Measurements from ENCODE around the gene ARNT2. TPM values are rescaled to one million over a fixed set of nuclear protein-coding genes. Genes with fewer than 3 reads are reported as not detected.

ARNT2 gene
- total RNA-seq, 5 donors from 2014 or later (not counting 1 experiment from before 2014, with no cell fraction given), result 0.18 TPM; not detected in 4

- Mint-ChIP-seq H3K9me3 (no peaks in the 10 kb centered on the region), H3K4me3 (no peak overlapping the region), H3K4me1 (peaks cover 0 to 7% (median 4%) of the 10 kb centered on the region in 3 donors), H3K27ac (no peak overlapping the region), H3K36me3 (no peaks in the 10 kb centered on the region), H3K27me3 (peaks cover 9 to 11% of the 10 kb centered on the region in 2 donors)
- 70% methylated on average over 2 of the region's 3 CpGs for WGBS (ENCODE audit: insufficient coverage)
- ATAC-seq (replicated peaks in 1 of 4) (no peak), DNase-seq (no peak)
- Histone ChIP-seq H3K36me3 (ENCODE audit: control insufficient read depth in 2 of 2, extremely low read depth in 1 of 2, insufficient read depth in 1 of 2, low read length in 1 of 2) (no peaks in the 10 kb centered on the region), H3K4me3 (ENCODE audit: control insufficient read depth in 1 of 2, extremely low read depth in 1 of 2, low read length in 1 of 2) (no peak overlapping the region), H3K27me3 (replicated peaks in 1 of 2; ENCODE audit: control insufficient read depth in 2 of 2, extremely low read depth in 1 of 2, insufficient read depth in 2 of 2, low read length in 1 of 2) (peaks cover 0 to 20% of the 10 kb centered on the region in 2 experiments), H3K9me3 (no peaks in the 10 kb centered on the region), H3K27ac (ENCODE audit: low read length) (no peak overlapping the region), H3K4me1 (ENCODE audit: control insufficient read depth in 1 of 2, extremely low read depth in 1 of 2, insufficient read depth in 2 of 2, low read length in 2 of 2) (no peaks in the 10 kb centered on the region)
- ChIA-PET CTCF (no interaction called here), POLR2A (no interaction called here)
These were observed 55.6 kb downstream of the ARNT2 start for GRCh38 chr15:80459818-80460217.

GRCh38 chr15:80461356-80462095 is 57.3 kb downstream of the ARNT2 start:
- Histone ChIP-seq H3K4me1 (ENCODE audit: control insufficient read depth in 1 of 2, extremely low read depth in 1 of 2, insufficient read depth in 2 of 2, low read length in 2 of 2) (no peaks in the 10 kb centered on the region), H3K9me3 (no peaks in the 10 kb centered on the region), H3K27me3 (replicated peaks in 1 of 2; ENCODE audit: control insufficient read depth in 2 of 2, extremely low read depth in 1 of 2, insufficient read depth in 2 of 2, low read length in 1 of 2) (peaks cover 0 to 16% of the 10 kb centered on the region in 2 experiments), H3K36me3 (ENCODE audit: control insufficient read depth in 2 of 2, extremely low read depth in 1 of 2, insufficient read depth in 1 of 2, low read length in 1 of 2) (no peaks in the 10 kb centered on the region), H3K4me3 (ENCODE audit: control insufficient read depth in 1 of 2, extremely low read depth in 1 of 2, low read length in 1 of 2) (no peak overlapping the region), H3K27ac (ENCODE audit: low read length) (no peak overlapping the region)
- ChIA-PET POLR2A (no interaction called here), CTCF (no interaction called here)
- Mint-ChIP-seq H3K9me3 (no peaks in the 10 kb centered on the region), H3K36me3 (no peaks in the 10 kb centered on the region), H3K4me1 (no peaks in the 10 kb centered on the region), H3K27me3 (peaks cover 0 to 2% of the 10 kb centered on the region in 2 donors), H3K27ac (no peak overlapping the region), H3K4me3 (no peak overlapping the region)
- no peak for DNase-seq
- no peak for ATAC-seq (replicated peaks in 1 of 4)
- 83% methylated on average over 14 of the region's 14 CpGs for WGBS (ENCODE audit: insufficient coverage)

DNA sequence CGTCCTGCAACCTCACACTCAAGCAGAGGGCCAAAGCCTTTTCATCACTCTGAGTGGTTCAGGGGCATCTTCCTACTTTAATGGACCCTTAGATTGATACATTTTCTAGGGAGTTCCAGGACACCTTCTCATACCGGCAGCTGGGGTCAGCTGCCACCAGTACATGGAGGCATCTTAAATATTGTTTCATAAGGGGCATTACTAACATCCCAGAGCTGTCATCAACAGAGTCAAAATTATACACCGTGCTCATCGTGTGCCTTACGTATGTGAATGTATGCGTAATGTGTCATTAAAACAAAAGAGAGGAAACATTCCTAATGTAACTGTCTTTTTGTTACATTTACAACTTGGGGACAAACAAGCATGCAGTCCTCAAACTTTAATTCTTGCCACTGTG is 57.9 kb downstream of the ARNT2 start:
- no peaks in the 10 kb centered on the region for H3K4me1 ChIP-seq (ENCODE audit: control insufficient read depth in 1 of 2, extremely low read depth in 1 of 2, insufficient read depth in 2 of 2, low read length in 2 of 2)
- no peak overlapping the region for H3K4me3 ChIP-seq (ENCODE audit: control insufficient read depth in 1 of 2, extremely low read depth in 1 of 2, low read length in 1 of 2)
- H3K27ac ChIP-seq (ENCODE audit: low read length), result no peak overlapping the region
- POLR2A ChIA-PET, result no interaction called here
- H3K36me3 Mint-ChIP-seq, result no peaks in the 10 kb centered on the region
- no peaks in the 10 kb centered on the region for H3K36me3 ChIP-seq (ENCODE audit: control insufficient read depth in 2 of 2, extremely low read depth in 1 of 2, insufficient read depth in 1 of 2, low read length in 1 of 2)
- CTCF ChIA-PET, result no interaction called here
- H3K4me1 Mint-ChIP-seq, result no peaks in the 10 kb centered on the region
- H3K9me3 ChIP-seq, result no peaks in the 10 kb centered on the region
- peaks cover 4 to 5% of the 10 kb centered on the region in 2 donors for H3K27me3 Mint-ChIP-seq
- H3K9me3 Mint-ChIP-seq, result no peaks in the 10 kb centered on the region
- no peak overlapping the region for H3K4me3 Mint-ChIP-seq
- H3K27me3 ChIP-seq (replicated peaks in 1 of 2; ENCODE audit: control insufficient read depth in 2 of 2, extremely low read depth in 1 of 2, insufficient read depth in 2 of 2, low read length in 1 of 2), result peaks cover 0 to 15% of the 10 kb centered on the region in 2 experiments
- 40% methylated on average over 1 of the region's 6 CpGs for WGBS (ENCODE audit: insufficient coverage)
- ATAC-seq (replicated peaks in 1 of 4) (no peak), DNase-seq (no peak)
- no peak overlapping the region for H3K27ac Mint-ChIP-seq

GRCh38 chr15:80462836-80463512 is 58.8 kb downstream of the ARNT2 start:
- no peaks in the 10 kb centered on the region for H3K4me1 ChIP-seq (ENCODE audit: control insufficient read depth in 1 of 2, extremely low read depth in 1 of 2, insufficient read depth in 2 of 2, low read length in 2 of 2)
- H3K4me3 ChIP-seq (ENCODE audit: control insufficient read depth in 1 of 2, extremely low read depth in 1 of 2, low read length in 1 of 2), result no peak overlapping the region
- Mint-ChIP-seq H3K4me3 (no peak overlapping the region), H3K4me1 (no peaks in the 10 kb centered on the region), H3K27me3 (peaks cover 7 to 9% of the 10 kb centered on the region in 2 donors), H3K9me3 (no peaks in the 10 kb centered on the region), H3K36me3 (no peaks in the 10 kb centered on the region), H3K27ac (no peak overlapping the region)
- no peaks in the 10 kb centered on the region for H3K36me3 ChIP-seq (ENCODE audit: control insufficient read depth in 2 of 2, extremely low read depth in 1 of 2, insufficient read depth in 1 of 2, low read length in 1 of 2)
- ATAC-seq (replicated peaks in 1 of 4), result no peak
- no peak overlapping the region for H3K27ac ChIP-seq (ENCODE audit: low read length)
- DNase-seq, result no peak
- no peaks in the 10 kb centered on the region for H3K9me3 ChIP-seq
- POLR2A ChIA-PET, result no interaction called here
- 70% methylated on average over 5 of the region's 8 CpGs for WGBS (ENCODE audit: insufficient coverage)
- peaks cover 0 to 19% of the 10 kb centered on the region in 2 experiments for H3K27me3 ChIP-seq (replicated peaks in 1 of 2; ENCODE audit: control insufficient read depth in 2 of 2, extremely low read depth in 1 of 2, insufficient read depth in 2 of 2, low read length in 1 of 2)
- CTCF ChIA-PET, result interaction anchor here in 1 of 2 donors (0.7 kb wide), 1 partner anchor 869 kb away, joined by 8 read pairs; no protein-coding TSS in a partner anchor

DNA sequence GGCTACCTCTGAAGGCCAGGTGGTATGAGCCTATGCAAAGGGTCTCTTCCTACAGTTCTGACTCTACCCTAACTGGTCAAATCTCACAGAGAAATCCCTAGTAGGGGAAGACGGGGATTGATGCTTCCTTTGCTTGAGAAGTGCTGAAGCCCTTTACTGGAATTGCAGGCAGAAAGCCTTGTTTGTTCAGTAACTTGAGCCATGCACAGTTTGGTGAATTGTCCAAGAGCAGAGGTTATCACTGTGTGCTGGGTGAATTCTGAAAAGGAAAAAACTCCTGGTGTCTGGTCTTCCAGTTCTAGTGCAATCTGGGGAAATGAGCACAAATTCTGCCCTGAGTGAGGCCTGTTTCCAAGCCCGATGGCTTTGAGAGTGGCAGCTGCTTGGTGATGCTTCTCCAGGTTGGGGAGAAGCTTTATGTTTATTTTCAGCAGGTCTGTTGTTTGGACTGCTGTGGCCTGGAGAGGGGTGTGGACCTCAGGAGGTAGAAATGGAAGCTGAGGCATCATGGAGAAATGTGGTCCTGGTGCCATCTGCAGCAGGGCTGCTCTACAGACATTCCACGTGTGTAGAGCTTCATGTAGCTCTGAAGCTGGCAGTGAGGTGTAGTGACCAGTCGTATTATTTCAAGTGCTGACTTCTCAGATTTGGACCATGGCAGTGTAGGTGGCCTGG is 60.9 kb downstream of the ARNT2 start:
- ChIA-PET POLR2A (no interaction called here), CTCF (no interaction called here)
- H3K27me3 Mint-ChIP-seq, result peaks cover 13% of the 10 kb centered on the region in 2 donors
- no peaks in the 10 kb centered on the region for H3K9me3 Mint-ChIP-seq
- ATAC-seq (replicated peaks in 1 of 4), result no peak
- H3K4me3 ChIP-seq (ENCODE audit: control insufficient read depth in 1 of 2, extremely low read depth in 1 of 2, low read length in 1 of 2), result no peak overlapping the region
- peaks cover 0 to 22% of the 10 kb centered on the region in 2 experiments for H3K27me3 ChIP-seq (replicated peaks in 1 of 2; ENCODE audit: control insufficient read depth in 2 of 2, extremely low read depth in 1 of 2, insufficient read depth in 2 of 2, low read length in 1 of 2)
- no peaks in the 10 kb centered on the region for H3K36me3 ChIP-seq (ENCODE audit: control insufficient read depth in 2 of 2, extremely low read depth in 1 of 2, insufficient read depth in 1 of 2, low read length in 1 of 2)
- H3K4me1 ChIP-seq (ENCODE audit: control insufficient read depth in 1 of 2, extremely low read depth in 1 of 2, insufficient read depth in 2 of 2, low read length in 2 of 2), result no peaks in the 10 kb centered on the region
- H3K4me1 Mint-ChIP-seq, result no peaks in the 10 kb centered on the region
- H3K27ac Mint-ChIP-seq, result no peak overlapping the region
- H3K9me3 ChIP-seq, result no peaks in the 10 kb centered on the region
- no peak overlapping the region for H3K4me3 Mint-ChIP-seq
- H3K36me3 Mint-ChIP-seq, result no peaks in the 10 kb centered on the region
- DNase-seq, result no peak
- no peak overlapping the region for H3K27ac ChIP-seq (ENCODE audit: low read length)
- 90% methylated on average over 4 of the region's 4 CpGs for WGBS (ENCODE audit: insufficient coverage)

GRCh38 chr15:80465626-80466005 is 61.4 kb downstream of the ARNT2 start:
- ChIA-PET CTCF (no interaction called here), POLR2A (no interaction called here)
- Mint-ChIP-seq H3K27me3 (peaks cover 15 to 18% of the 10 kb centered on the region in 2 donors), H3K4me3 (no peak overlapping the region), H3K27ac (no peak overlapping the region), H3K36me3 (no peaks in the 10 kb centered on the region), H3K4me1 (no peaks in the 10 kb centered on the region), H3K9me3 (no peaks in the 10 kb centered on the region)
- Histone ChIP-seq H3K27ac (ENCODE audit: low read length) (no peak overlapping the region), H3K36me3 (ENCODE audit: control insufficient read depth in 2 of 2, extremely low read depth in 1 of 2, insufficient read depth in 1 of 2, low read length in 1 of 2) (no peaks in the 10 kb centered on the region), H3K4me1 (ENCODE audit: control insufficient read depth in 1 of 2, extremely low read depth in 1 of 2, insufficient read depth in 2 of 2, low read length in 2 of 2) (no peaks in the 10 kb centered on the region), H3K27me3 (replicated peaks in 1 of 2; ENCODE audit: control insufficient read depth in 2 of 2, extremely low read depth in 1 of 2, insufficient read depth in 2 of 2, low read length in 1 of 2) (peaks cover 0 to 19% of the 10 kb centered on the region in 2 experiments), H3K4me3 (ENCODE audit: control insufficient read depth in 1 of 2, extremely low read depth in 1 of 2, low read length in 1 of 2) (no peak overlapping the region), H3K9me3 (no peaks in the 10 kb centered on the region)
- no peak for ATAC-seq (replicated peaks in 1 of 4)
- no peak for DNase-seq
- WGBS (ENCODE audit: insufficient coverage), result 71% methylated on average over 5 of the region's 5 CpGs
